ENCODE data around the gene DVL1.

- TF ChIP-seq POLR2AphosphoS5 (IDR thresholded peaks at IDR 0.05; ENCODE audit: low read depth, low read length) (no peak), TAF1 (IDR thresholded peaks at IDR 0.05; ENCODE audit: borderline replicate concordance, low read depth, low read length) (no peak), POLR2A (IDR thresholded peaks at IDR 0.05; ENCODE audit: low read depth, low read length) (no peak)
Observed at GRCh38 chr1:1325288-1326074, 23.7 kb downstream of the DVL1 start.

Measured in GM12892 (cell line).